Mammary epithelial cell (primary cell): Measurements from ENCODE around the gene PAPSS2.

Experiments used
- CTCF ChIP-seq, 2 donors: IDR thresholded peaks in 1 of 2; conservative IDR thresholded peaks in 1 of 2; 2 replicates each; pipeline ENCODE4 v1.5.1; 2011 to 2012; ENCODE audit warnings: inconsistent platforms in 2 of 2, low read length in 2 of 2, mild to moderate bottlenecking in 2 of 2, control low read depth in 1 of 2, low read depth in 1 of 2; ENCODE audit not compliant: insufficient read depth in 1 of 2; ENCODE audit errors: extremely low read depth in 1 of 2
- EZH2 ChIP-seq: IDR thresholded peaks from 2 replicates; pipeline ENCODE4 v1.6.1; 2012; ENCODE audit warnings: low read length, inconsistent platforms, borderline replicate concordance

GRCh38 chr10:87771871-87772500 is 112.3 kb downstream of the PAPSS2 start:
- TF ChIP-seq CTCF (conservative IDR thresholded peaks at IDR 0.05 in 1 of 2, IDR thresholded peaks at IDR 0.05 in 1 of 2; ENCODE audit: extremely low read depth in 1 of 2, insufficient read depth in 1 of 2, low read depth in 1 of 2, low read length in 2 of 2) (peak; percentile 43 to 54), EZH2 (no peak)
